Mononuclear cell (primary cell): Measurements from ENCODE around the gene TMEM220. TPM values are rescaled to one million over a fixed set of nuclear protein-coding genes. Genes with fewer than 3 reads are reported as not detected.

Experiments used
- H3K27me3 ChIP-seq: 2 replicates; pipeline ENCODE4 v1.6.0; 2011; ENCODE audit warnings: low read length, control low read depth; ENCODE audit not compliant: insufficient read depth
- H3K4me1 ChIP-seq: 2 replicates; pipeline ENCODE4 v1.5.1; 2011; ENCODE audit warnings: mild to moderate bottlenecking, low read length, control low read depth; ENCODE audit not compliant: insufficient read depth
- H3K4me3 ChIP-seq: 2 replicates; pipeline ENCODE4 v1.5.1; 2011; ENCODE audit warnings: mild to moderate bottlenecking, low read length, moderate library complexity
- H3K9me3 ChIP-seq: 2 replicates; pipeline ENCODE4 v1.5.1; 2011; ENCODE audit warnings: low read depth, mild to moderate bottlenecking, control low read depth, low read length
- total RNA-seq: library from RNA; depleted of rRNA; stranded (reverse); fragments of >200 nt; gene quantifications from one replicate; pipeline ENCODE4 v1.2.3, GENCODE V29; 2012

Gene TMEM220
- total RNA-seq, 1 donor: 2.6 TPM

GRCh38 chr17:10681866-10682446 lies 47.9 kb downstream of the TMEM220 start:
- Histone ChIP-seq H3K9me3 (no peaks in the 10 kb centered on the region), H3K4me3 (no peak overlapping the region), H3K27me3 (no peaks in the 10 kb centered on the region), H3K4me1 (no peaks in the 10 kb centered on the region)

- Histone ChIP-seq H3K9me3 (no peaks in the 10 kb centered on the region), H3K4me1 (no peaks in the 10 kb centered on the region), H3K4me3 (no peak overlapping the region), H3K27me3 (no peaks in the 10 kb centered on the region)
Observed at GRCh38 chr17:10674704-10675103, 55.1 kb downstream of the TMEM220 start.

GRCh38 chr17:10673312-10673711 lies 56.5 kb downstream of the TMEM220 start:
- Histone ChIP-seq H3K4me1 (no peaks in the 10 kb centered on the region), H3K4me3 (no peak overlapping the region), H3K9me3 (no peaks in the 10 kb centered on the region), H3K27me3 (no peaks in the 10 kb centered on the region)

- H3K27me3 ChIP-seq: no peaks in the 10 kb centered on the region
- H3K9me3 ChIP-seq: no peaks in the 10 kb centered on the region
- H3K4me3 ChIP-seq: no peak overlapping the region
- H3K4me1 ChIP-seq: no peaks in the 10 kb centered on the region
Observed at GRCh38 chr17:10668775-10669174, 61.0 kb downstream of the TMEM220 start.

GRCh38 chr17:10666906-10667305 lies 62.9 kb downstream of the TMEM220 start:
- H3K9me3 ChIP-seq: no peaks in the 10 kb centered on the region

GRCh38 chr17:10664571-10664970 lies 65.3 kb downstream of the TMEM220 start:
- Histone ChIP-seq H3K4me3 (no peak overlapping the region), H3K4me1 (no peaks in the 10 kb centered on the region), H3K27me3 (no peaks in the 10 kb centered on the region), H3K9me3 (no peaks in the 10 kb centered on the region)

More at GRCh38 chr17:10666906-10667305, 62.9 kb downstream of the TMEM220 start:
- H3K4me1 ChIP-seq: no peaks in the 10 kb centered on the region
- H3K4me3 ChIP-seq: no peak overlapping the region
- H3K27me3 ChIP-seq: no peaks in the 10 kb centered on the region

Other genes starting within 250 kb of the TMEM220 start
- not detected for gene MYH1, start 211.5 kb downstream of the TMEM220 start, total RNA-seq
- gene MYH2, start 180.4 kb downstream of the TMEM220 start, total RNA-seq: not detected
- 2.3 TPM for gene MYH3, start 72.7 kb downstream of the TMEM220 start, total RNA-seq
- 17.1 TPM for gene SCO1, start 32.5 kb downstream of the TMEM220 start, total RNA-seq
- 76.7 TPM for gene ADPRM, start 32.4 kb downstream of the TMEM220 start, total RNA-seq
- not detected for gene TMEM238L, start 74.1 kb upstream of the TMEM220 start, total RNA-seq
- 0.10 TPM for gene PIRT, start 108.1 kb upstream of the TMEM220 start, total RNA-seq